Panc1 (cell line): ENCODE measurements around the gene CLDN15. TPM values are rescaled to one million over a fixed set of nuclear protein-coding genes. Genes with fewer than 3 reads are reported as not detected.

Source experiments
- ATAC-seq: fragments of 200-7000 bp; cut with Tn5 transposase; 2 replicates; pipeline ENCODE4 v1.9.1; 2020; ENCODE audit warnings: mild to moderate bottlenecking, moderate library complexity
- BruUV-seq: library from RNA; stranded (reverse); fragments of 400-500 nt; replicated peaks from 2 replicates; lab custom pipeline; 2021; lab: Mats Ljungman, UMichigan
- CTCF ChIA-PET: fragments of 300-600 bp; sonication (Branson Sonifier 250); formaldehyde crosslinking; loops from one replicate; lab custom pipeline; 2022; ENCODE audit warnings: antibody characterized with exemption; lab: Charles Lee
- POLR2A ChIA-PET: fragments of 300-600 bp; sonication (Branson Sonifier 250); formaldehyde crosslinking; loops from one replicate; lab custom pipeline; 2022; ENCODE audit warnings: antibody characterized with exemption; lab: Charles Lee
- DNase-seq: peaks from one replicate; pipeline ENCODE4 v3.0.0-alpha.2; 2010; ENCODE audit warnings: low read depth, low spot score
- H3K27ac ChIP-seq: 2 replicates; pipeline ENCODE4 v1.5.1; 2011; ENCODE audit warnings: mild to moderate bottlenecking, low read length, inconsistent platforms
- H3K27me3 ChIP-seq: fragments of 200-500 bp; sonication (Bioruptor generic); 2 replicates; pipeline ENCODE4 v1.6.0; 2014; ENCODE audit warnings: low read length, inconsistent platforms; ENCODE audit not compliant: control insufficient read depth, insufficient read depth
- H3K36me3 ChIP-seq: fragments of 200-500 bp; sonication (Bioruptor generic); 2 replicates; pipeline ENCODE4 v1.5.1; 2014; ENCODE audit warnings: inconsistent platforms, mild to moderate bottlenecking, low read length, moderate library complexity; ENCODE audit not compliant: control insufficient read depth, insufficient read depth
- H3K4me1 ChIP-seq: 2 replicates; pipeline ENCODE4 v1.5.1; 2011; ENCODE audit warnings: inconsistent platforms, mild to moderate bottlenecking, low read length, moderate library complexity; ENCODE audit not compliant: control insufficient read depth, insufficient read depth
- H3K4me3 ChIP-seq, 2 experiments: 2 replicates each; pipeline ENCODE4 v1.5.1; 2011 to 2012; ENCODE audit warnings: low read depth in 2 of 2, low read length in 2 of 2, mild to moderate bottlenecking in 2 of 2, inconsistent platforms in 1 of 2, moderate library complexity in 1 of 2
- H3K9me3 ChIP-seq: fragments of 200-500 bp; sonication (Bioruptor generic); 2 replicates; pipeline ENCODE4 v1.5.1; 2014; ENCODE audit warnings: low read depth, mild to moderate bottlenecking, inconsistent platforms, low read length, moderate library complexity; ENCODE audit not compliant: control insufficient read depth, insufficient read depth
- CTCF ChIP-seq: fragments of 450-650 bp; IDR thresholded peaks from 2 replicates; pipeline ENCODE4 v1.5.1; 2017; ENCODE audit warnings: mild to moderate bottlenecking
- POLR2AphosphoS5 ChIP-seq: IDR thresholded peaks from 2 replicates; pipeline ENCODE4 v1.6.1; 2012; ENCODE audit warnings: mild to moderate bottlenecking, low read depth, low read length, moderate library complexity
- REST ChIP-seq, 2 experiments: IDR thresholded peaks; 2 replicates each; pipeline ENCODE4 v1.6.1; 2011 to 2012; ENCODE audit warnings: low read depth in 2 of 2, control low read depth in 1 of 2, low read length in 1 of 2, mild to moderate bottlenecking in 1 of 2, moderate library complexity in 1 of 2; ENCODE audit not compliant: insufficient read depth in 1 of 2
- SIN3A ChIP-seq: IDR thresholded peaks from 2 replicates; pipeline ENCODE4 v1.6.1; 2012; ENCODE audit warnings: low read depth, mild to moderate bottlenecking, low read length, moderate library complexity, borderline replicate concordance; ENCODE audit not compliant: insufficient read depth
- TCF7L2 ChIP-seq: IDR thresholded peaks from 2 replicates; pipeline ENCODE4 v1.6.1; 2011; ENCODE audit warnings: mild to moderate bottlenecking, low read depth, low read length, inconsistent platforms
- in situ Hi-C: cut with HindIII; loops from 2 replicates; pipeline ENCODE4 v1.10.0; 2016; ENCODE audit warnings: low sequenced_read_pairs, low pct_unique_long_range_greater_than_20kb
- intact Hi-C: fragments of 100-400 bp; cut with micrococcal nuclease; formaldehyde crosslinking; loops from one replicate; pipeline ENCODE4 v1.10.0; 2022; ENCODE audit not compliant: unreplicated experiment
- total RNA-seq: library from RNA; stranded (reverse); gene quantifications from one replicate; pipeline ENCODE4 v1.2.1, GENCODE V29; 2021; ENCODE audit not compliant: unreplicated experiment

Gene CLDN15
- total RNA-seq, 1 experiment from 2014 or later: 8.0 TPM

- H3K36me3 ChIP-seq: no peaks in the 10 kb centered on the region; the same call in 1 of the 2 replicates
- ChIA-PET CTCF (interaction anchor here (0.5 to 0.8 kb wide), 2 partner anchors 11 to 28 kb away, joined by 3 to 7 read pairs; no protein-coding TSS in a partner anchor), POLR2A (no interaction called here)
- peaks cover 13% of the 10 kb centered on the region for H3K4me1 ChIP-seq
- H3K27ac ChIP-seq: peak overlapping the region; percentile 95
- in situ Hi-C loops (no loop called here), intact Hi-C loops (no loop called here)
- ATAC-seq (no peak), DNase-seq (no peak)
- no peaks in the 10 kb centered on the region for H3K9me3 ChIP-seq
- no peak for TF ChIP-seq CTCF
- TF ChIP-seq POLR2AphosphoS5: no peak
- TF ChIP-seq REST (IDR thresholded peaks at IDR 0.05; ENCODE audit: insufficient read depth in 1 of 2, low read depth in 2 of 2, low read length in 1 of 2): no peak
- TF ChIP-seq SIN3A: no peak
- no peak for TF ChIP-seq TCF7L2
- no peaks in the 10 kb centered on the region for H3K27me3 ChIP-seq
- H3K4me3 ChIP-seq: peak overlapping the region; percentile 85 to 97
- BruUV-seq: TSS peak; percentile 80
Observed at GRCh38 chr7:101216001-101216859, 21.4 kb downstream of the CLDN15 start.

- no peaks in the 10 kb centered on the region for H3K9me3 ChIP-seq
- CTCF ChIA-PET: no interaction called here
- no TSS peak for BruUV-seq
- DNase-seq: no peak
- peaks cover 7% of the 10 kb centered on the region; the same call in 1 of the 2 replicates for H3K4me1 ChIP-seq
- no peaks in the 10 kb centered on the region for H3K27me3 ChIP-seq
- no peak overlapping the region for H3K4me3 ChIP-seq
- intact Hi-C loops (no loop called here), in situ Hi-C loops (no loop called here)
- POLR2A ChIA-PET: interaction anchor here (0.6 kb wide), 1 partner anchor 152 kb away, joined by 3 read pairs; no protein-coding TSS in a partner anchor
- no peak overlapping the region for H3K27ac ChIP-seq
- ATAC-seq: no peak
- no peaks in the 10 kb centered on the region; the same call in 1 of the 2 replicates for H3K36me3 ChIP-seq
- TF ChIP-seq POLR2AphosphoS5 (no peak), CTCF (no peak), REST (IDR thresholded peaks at IDR 0.05; ENCODE audit: insufficient read depth in 1 of 2, low read depth in 2 of 2, low read length in 1 of 2) (no peak), SIN3A (no peak), TCF7L2 (no peak)
Observed at GRCh38 chr7:101212014-101212413, 25.6 kb downstream of the CLDN15 start.
